HCT116 (cell line): Measurements from ENCODE around the gene ITIH5.

Experiments used
- ATF3 ChIP-seq: IDR thresholded peaks from 2 replicates; pipeline ENCODE4 v1.6.1; 2012
- CEBPB ChIP-seq: IDR thresholded peaks from 2 replicates; pipeline ENCODE4 v1.6.1; 2012; ENCODE audit warnings: low read depth
- EZH2 ChIP-seq: fragments of 200-600 bp; sonication (generic); IDR thresholded peaks from 2 replicates; pipeline ENCODE4 v1.6.1; 2017; ENCODE audit warnings: antibody characterized with exemption, mixed run types
- EZH2phosphoT487 ChIP-seq: fragments of 200-600 bp; IDR thresholded peaks from 2 replicates; pipeline ENCODE4 v1.6.1; 2018; ENCODE audit warnings: antibody characterized with exemption, borderline replicate concordance
- POLR2A ChIP-seq: IDR thresholded peaks from 2 replicates; pipeline ENCODE4 v1.7.0; 2011; ENCODE audit warnings: borderline replicate concordance; ENCODE audit not compliant: insufficient read depth, insufficient read length; ENCODE audit errors: extremely low read depth
- POLR2AphosphoS5 ChIP-seq: IDR thresholded peaks from 2 replicates; pipeline ENCODE4 v1.6.1; 2011; ENCODE audit warnings: mild to moderate bottlenecking, low read depth, low read length, moderate library complexity
- YY1 ChIP-seq: IDR thresholded peaks from 2 replicates; pipeline ENCODE4 v1.6.1; 2011; ENCODE audit warnings: low read length, low read depth, moderate library complexity, mild to moderate bottlenecking; ENCODE audit not compliant: insufficient replicate concordance; ENCODE audit errors: extremely low read depth
- TF ChIP-seq, protein P1 (sequence below), 3 experiments: fragments of 200-600 bp in 1 of 3; sonication (generic) in 1 of 3; IDR thresholded peaks in 2 of 3; conservative IDR thresholded peaks in 1 of 3; 2 replicates each; pipeline ENCODE4 v1.5.1; 2012 to 2017; ENCODE audit warnings: low read depth in 2 of 3, low read length in 2 of 3, antibody characterized with exemption in 1 of 3, borderline replicate concordance in 1 of 3, control low read depth in 1 of 3, mild to moderate bottlenecking in 1 of 3, mixed read lengths in 1 of 3, mixed run types in 1 of 3, moderate library complexity in 1 of 3; ENCODE audit not compliant: insufficient read depth in 1 of 3
- TF ChIP-seq, protein P2 (sequence below): IDR thresholded peaks from 2 replicates; pipeline ENCODE4 v1.6.1; 2012; ENCODE audit warnings: low read depth
- TF ChIP-seq, protein P3 (sequence below): IDR thresholded peaks from 2 replicates; pipeline ENCODE4 v1.6.1; 2012

GRCh38 chr10:7706534-7707073 lies 39.8 kb upstream of the ITIH5 start:
- TF ChIP-seq, protein P1, sequence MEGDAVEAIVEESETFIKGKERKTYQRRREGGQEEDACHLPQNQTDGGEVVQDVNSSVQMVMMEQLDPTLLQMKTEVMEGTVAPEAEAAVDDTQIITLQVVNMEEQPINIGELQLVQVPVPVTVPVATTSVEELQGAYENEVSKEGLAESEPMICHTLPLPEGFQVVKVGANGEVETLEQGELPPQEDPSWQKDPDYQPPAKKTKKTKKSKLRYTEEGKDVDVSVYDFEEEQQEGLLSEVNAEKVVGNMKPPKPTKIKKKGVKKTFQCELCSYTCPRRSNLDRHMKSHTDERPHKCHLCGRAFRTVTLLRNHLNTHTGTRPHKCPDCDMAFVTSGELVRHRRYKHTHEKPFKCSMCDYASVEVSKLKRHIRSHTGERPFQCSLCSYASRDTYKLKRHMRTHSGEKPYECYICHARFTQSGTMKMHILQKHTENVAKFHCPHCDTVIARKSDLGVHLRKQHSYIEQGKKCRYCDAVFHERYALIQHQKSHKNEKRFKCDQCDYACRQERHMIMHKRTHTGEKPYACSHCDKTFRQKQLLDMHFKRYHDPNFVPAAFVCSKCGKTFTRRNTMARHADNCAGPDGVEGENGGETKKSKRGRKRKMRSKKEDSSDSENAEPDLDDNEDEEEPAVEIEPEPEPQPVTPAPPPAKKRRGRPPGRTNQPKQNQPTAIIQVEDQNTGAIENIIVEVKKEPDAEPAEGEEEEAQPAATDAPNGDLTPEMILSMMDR (IDR thresholded peaks at IDR 0.05 in 2 of 3, conservative IDR thresholded peaks at IDR 0.05 in 1 of 3; ENCODE audit: borderline replicate concordance in 1 of 3, insufficient read depth in 1 of 3, low read depth in 2 of 3, low read length in 2 of 3) = no peak
- TF ChIP-seq ATF3 = no peak
- no peak for TF ChIP-seq POLR2AphosphoS5
- TF ChIP-seq EZH2 = no peak
- TF ChIP-seq, protein P2, sequence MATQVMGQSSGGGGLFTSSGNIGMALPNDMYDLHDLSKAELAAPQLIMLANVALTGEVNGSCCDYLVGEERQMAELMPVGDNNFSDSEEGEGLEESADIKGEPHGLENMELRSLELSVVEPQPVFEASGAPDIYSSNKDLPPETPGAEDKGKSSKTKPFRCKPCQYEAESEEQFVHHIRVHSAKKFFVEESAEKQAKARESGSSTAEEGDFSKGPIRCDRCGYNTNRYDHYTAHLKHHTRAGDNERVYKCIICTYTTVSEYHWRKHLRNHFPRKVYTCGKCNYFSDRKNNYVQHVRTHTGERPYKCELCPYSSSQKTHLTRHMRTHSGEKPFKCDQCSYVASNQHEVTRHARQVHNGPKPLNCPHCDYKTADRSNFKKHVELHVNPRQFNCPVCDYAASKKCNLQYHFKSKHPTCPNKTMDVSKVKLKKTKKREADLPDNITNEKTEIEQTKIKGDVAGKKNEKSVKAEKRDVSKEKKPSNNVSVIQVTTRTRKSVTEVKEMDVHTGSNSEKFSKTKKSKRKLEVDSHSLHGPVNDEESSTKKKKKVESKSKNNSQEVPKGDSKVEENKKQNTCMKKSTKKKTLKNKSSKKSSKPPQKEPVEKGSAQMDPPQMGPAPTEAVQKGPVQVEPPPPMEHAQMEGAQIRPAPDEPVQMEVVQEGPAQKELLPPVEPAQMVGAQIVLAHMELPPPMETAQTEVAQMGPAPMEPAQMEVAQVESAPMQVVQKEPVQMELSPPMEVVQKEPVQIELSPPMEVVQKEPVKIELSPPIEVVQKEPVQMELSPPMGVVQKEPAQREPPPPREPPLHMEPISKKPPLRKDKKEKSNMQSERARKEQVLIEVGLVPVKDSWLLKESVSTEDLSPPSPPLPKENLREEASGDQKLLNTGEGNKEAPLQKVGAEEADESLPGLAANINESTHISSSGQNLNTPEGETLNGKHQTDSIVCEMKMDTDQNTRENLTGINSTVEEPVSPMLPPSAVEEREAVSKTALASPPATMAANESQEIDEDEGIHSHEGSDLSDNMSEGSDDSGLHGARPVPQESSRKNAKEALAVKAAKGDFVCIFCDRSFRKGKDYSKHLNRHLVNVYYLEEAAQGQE = no peak
- TF ChIP-seq EZH2phosphoT487 = no peak
- TF ChIP-seq, protein P3, sequence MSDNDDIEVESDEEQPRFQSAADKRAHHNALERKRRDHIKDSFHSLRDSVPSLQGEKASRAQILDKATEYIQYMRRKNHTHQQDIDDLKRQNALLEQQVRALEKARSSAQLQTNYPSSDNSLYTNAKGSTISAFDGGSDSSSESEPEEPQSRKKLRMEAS = no peak
- TF ChIP-seq POLR2A = no peak
- no peak for TF ChIP-seq YY1
- no peak for TF ChIP-seq CEBPB
